ENCODE results near the gene CHD3.

- peak in 1 of 6 experiments; percentile 4 for TF ChIP-seq CTCF (IDR thresholded peaks at IDR 0.05)
- peak in 1 of 2 donors; percentile 30 for TF ChIP-seq POLR2A (IDR thresholded peaks at IDR 0.05)
These were observed 30.7 kb upstream of the CHD3 start, which contains the start of gene CYB5D1 for GRCh38 chr17:7857713-7858521.

All from thyroid gland (tissue), 4 donors.